Body of pancreas (tissue), 4 donors: ENCODE measurements around the gene MRPL16.

Source experiments
- CTCF ChIP-seq, 7 experiments: fragments of 450-650 bp in 4 of 7; fragments of 200-600 bp in 3 of 7; sonication (generic) in 3 of 7; IDR thresholded peaks; one replicate each; pipeline ENCODE4 v1.5.1; 2016 to 2019; ENCODE audit warnings: antibody characterized with exemption in 7 of 7
- POLR2A ChIP-seq, 3 donors: fragments of 450-650 bp; IDR thresholded peaks; one replicate each; pipeline ENCODE4 v1.6.1; 2016; ENCODE audit warnings: antibody characterized with exemption in 3 of 3, mild to moderate bottlenecking in 2 of 3

GRCh38 chr11:59801981-59802638, 8.5 kb downstream of the MRPL16 start:
- TF ChIP-seq CTCF (IDR thresholded peaks at IDR 0.05) (no peak), POLR2A (IDR thresholded peaks at IDR 0.05) (no peak)
